SK-N-SH (cell line): Measurements from ENCODE around the gene SRBD1. TPM values are rescaled to one million over a fixed set of nuclear protein-coding genes. Genes with fewer than 3 reads are reported as not detected.

Experiments used
- CTCF ChIA-PET: fragments of 300-600, 350-600 bp; formaldehyde crosslinking; extraction: SDS; loops from one replicate; lab custom pipeline; 2021; lab: Yijun Ruan, JAX
- POLR2A ChIA-PET: fragments of 350-600 bp; sonication (Branson Sonifier 250); formaldehyde crosslinking; extraction: SDS; loops from one replicate; lab custom pipeline; 2020; ENCODE audit warnings: antibody characterized with exemption, inconsistent platforms; lab: Yijun Ruan, JAX
- DNase-seq: peaks from one replicate; pipeline ENCODE4 v3.0.0; 2012
- H2AFZ ChIP-seq: fragments of 200-600 bp; sonication (generic); 2 replicates; pipeline ENCODE4 v1.8.1; 2016; ENCODE audit warnings: antibody characterized with exemption, mild to moderate bottlenecking, low read depth
- H3F3A ChIP-seq: fragments of 200-600 bp; sonication (generic); replicated peaks from 2 replicates; pipeline ENCODE3; 2016; ENCODE audit warnings: antibody characterized with exemption, mild to moderate bottlenecking; ENCODE audit not compliant: insufficient read depth
- H3K27ac ChIP-seq, 2 experiments: fragments of 200-500 bp in 1 of 2; fragments of 200-600 bp in 1 of 2; sonication (Bioruptor generic) in 1 of 2; sonication (generic), shearing (Covaris generic) in 1 of 2; 2 replicates each; pipeline versions ENCODE4 v1.5.1 to v1.6.1; 2014 to 2016; ENCODE audit warnings: low read depth in 2 of 2, inconsistent platforms in 1 of 2, low read length in 1 of 2, mild to moderate bottlenecking in 1 of 2, mixed read lengths in 1 of 2
- H3K27me3 ChIP-seq: fragments of 200-600 bp; sonication (generic), shearing (Covaris generic); 2 replicates; pipeline ENCODE4 v1.6.1; 2016; ENCODE audit warnings: mixed run types; ENCODE audit not compliant: insufficient read depth
- H3K36me3 ChIP-seq, 2 experiments: fragments of 200-500 bp in 1 of 2; fragments of 200-600 bp in 1 of 2; sonication (Bioruptor generic) in 1 of 2; sonication (generic) in 1 of 2; replicated peaks in 1 of 2; 2 replicates each; pipeline versions ENCODE3 to v1.5.1; 2014 to 2016; ENCODE audit warnings: low read length in 1 of 2, mild to moderate bottlenecking in 1 of 2; ENCODE audit not compliant: insufficient read depth in 2 of 2, control insufficient read depth in 1 of 2
- H3K4me1 ChIP-seq, 2 experiments: fragments of 200-500 bp in 1 of 2; fragments of 200-600 bp in 1 of 2; sonication (Bioruptor generic) in 1 of 2; sonication (generic), shearing (Covaris generic) in 1 of 2; 2 replicates each; pipeline versions ENCODE4 v1.5.1 to v1.6.1; 2014 to 2016; ENCODE audit warnings: low read depth in 1 of 2, low read length in 1 of 2, mixed run types in 1 of 2; ENCODE audit not compliant: insufficient read depth in 2 of 2, control insufficient read depth in 1 of 2
- H3K4me2 ChIP-seq: fragments of 200-600 bp; sonication (generic), shearing (Covaris generic); 2 replicates; pipeline ENCODE4 v1.6.1; 2017; ENCODE audit warnings: mixed run types
- H3K4me3 ChIP-seq, 2 experiments: fragments of 200-500 bp in 1 of 2; fragments of 200-600 bp in 1 of 2; sonication (Bioruptor generic) in 1 of 2; sonication (generic), shearing (Covaris generic) in 1 of 2; 2 replicates each; pipeline versions ENCODE4 v1.5.1 to v1.8.1; 2014 to 2016; ENCODE audit warnings: low read depth in 2 of 2, inconsistent platforms in 1 of 2, low read length in 1 of 2, mild to moderate bottlenecking in 1 of 2, mixed read lengths in 1 of 2, moderate library complexity in 1 of 2
- H3K79me2 ChIP-seq: fragments of 200-600 bp; sonication (generic); 2 replicates; pipeline ENCODE4 v1.8.1; 2017; ENCODE audit warnings: mild to moderate bottlenecking; ENCODE audit not compliant: insufficient read depth
- H3K9ac ChIP-seq: fragments of 200-600 bp; sonication (generic); 2 replicates; pipeline ENCODE4 v1.6.1; 2017; ENCODE audit warnings: mixed run types
- H3K9me2 ChIP-seq: fragments of 200-600 bp; sonication (generic); 2 replicates; pipeline ENCODE4 v1.6.1; 2017; ENCODE audit warnings: mixed run types
- H3K9me3 ChIP-seq: fragments of 200-600 bp; sonication (generic); 2 replicates; pipeline ENCODE4 v1.6.1; 2017; ENCODE audit warnings: mixed run types, mild to moderate bottlenecking, moderate library complexity
- H4K20me1 ChIP-seq: fragments of 200-600 bp; sonication (generic); 2 replicates; pipeline ENCODE4 v1.6.1; 2017; ENCODE audit warnings: mild to moderate bottlenecking, mixed run types; ENCODE audit not compliant: insufficient read depth
- EP300 ChIP-seq, 2 experiments: IDR thresholded peaks; 2 replicates each; pipeline versions ENCODE4 v1.4.0 to v1.6.1; 2012; ENCODE audit warnings: borderline replicate concordance in 1 of 2, low read depth in 1 of 2, low read length in 1 of 2
- EZH2phosphoT487 ChIP-seq: fragments of 200-600 bp; sonication (generic); IDR thresholded peaks from 2 replicates; pipeline ENCODE4 v1.6.1; 2017; ENCODE audit warnings: low read depth, mixed run types, mild to moderate bottlenecking, antibody characterized with exemption, moderate library complexity, borderline replicate concordance
- FOXM1 ChIP-seq: IDR thresholded peaks from 2 replicates; pipeline ENCODE4 v1.4.0; 2012; ENCODE audit warnings: low read depth, mild to moderate bottlenecking
- GABPA ChIP-seq: IDR thresholded peaks from 2 replicates; pipeline ENCODE4 v1.4.0; 2012; ENCODE audit warnings: low read depth, mild to moderate bottlenecking
- GATA2 ChIP-seq: sonication (generic); formaldehyde crosslinking; IDR thresholded peaks from 2 replicates; pipeline ENCODE4 v1.5.0; 2020; ENCODE audit warnings: mild to moderate bottlenecking, missing genetic modification reagents
- JUND ChIP-seq: IDR thresholded peaks from 2 replicates; pipeline ENCODE4 v1.4.0; 2012
- MEF2A ChIP-seq: IDR thresholded peaks from 2 replicates; pipeline ENCODE4 v1.4.0; 2012; ENCODE audit warnings: low read depth, borderline replicate concordance
- NFIC ChIP-seq: IDR thresholded peaks from 2 replicates; pipeline ENCODE4 v1.4.0; 2012; ENCODE audit warnings: borderline replicate concordance
- PBX3 ChIP-seq: IDR thresholded peaks from 2 replicates; pipeline ENCODE4; 2012
- POLR2AphosphoS5 ChIP-seq: IDR thresholded peaks from 2 replicates; pipeline ENCODE4 v1.6.1; 2012; ENCODE audit warnings: low read depth, low read length
- REST ChIP-seq: IDR thresholded peaks from 2 replicates; pipeline ENCODE4 v1.6.1; 2012; ENCODE audit warnings: mild to moderate bottlenecking, low read depth, low read length, moderate library complexity
- RFX5 ChIP-seq: IDR thresholded peaks from 2 replicates; pipeline ENCODE4 v1.6.1; 2012; ENCODE audit warnings: mild to moderate bottlenecking, improper control_type of control experiment, low read length
- SIN3A ChIP-seq: IDR thresholded peaks from 2 replicates; pipeline ENCODE4 v1.6.1; 2012; ENCODE audit warnings: low read depth, mild to moderate bottlenecking, low read length, moderate library complexity, borderline replicate concordance
- SMC3 ChIP-seq: IDR thresholded peaks from 2 replicates; pipeline ENCODE4 v1.6.1; 2012; ENCODE audit warnings: low read depth, low read length, improper control_type of control experiment
- TAF1 ChIP-seq: IDR thresholded peaks from 2 replicates; pipeline ENCODE4 v1.6.1; 2012; ENCODE audit warnings: low read depth, mild to moderate bottlenecking, low read length, moderate library complexity, borderline replicate concordance
- YY1 ChIP-seq: IDR thresholded peaks from 2 replicates; pipeline ENCODE4 v1.4.0; 2012; ENCODE audit warnings: low read depth, mild to moderate bottlenecking
- WGBS: methylation state at CpG from one replicate; pipeline ENCODE4 v1.1.6; 2017; ENCODE audit warnings: low lambda C conversion rate; 5-methylcytosine and 5-hydroxymethylcytosine counted together
- polyA plus RNA-seq, 3 experiments: library from polyadenylated mRNA; depleted of rRNA; stranded (reverse); fragments of >200 nt; gene quantifications; 2 replicates each; pipeline ENCODE4 v1.2.3, GENCODE V29; 2012
- TF ChIP-seq, protein P1 (sequence below): fragments of 150-350 bp; IDR thresholded peaks from 2 replicates; pipeline ENCODE4 v1.6.1; 2017; ENCODE audit warnings: antibody characterized with exemption, low read length, low read depth, borderline replicate concordance
- TF ChIP-seq, protein P2 (sequence below): IDR thresholded peaks from 2 replicates; pipeline ENCODE4 v1.4.0; 2012; ENCODE audit warnings: low read depth, borderline replicate concordance
- TF ChIP-seq, protein P3 (sequence below): fragments of 150-350 bp; IDR thresholded peaks from 2 replicates; pipeline ENCODE4 v1.6.1; 2016; ENCODE audit warnings: mild to moderate bottlenecking, low read depth, low read length

The SRBD1 gene
- polyA plus RNA-seq, 1 of the 3 experiments (the other 2 are of a cell fraction) = 3.2 TPM

DNA sequence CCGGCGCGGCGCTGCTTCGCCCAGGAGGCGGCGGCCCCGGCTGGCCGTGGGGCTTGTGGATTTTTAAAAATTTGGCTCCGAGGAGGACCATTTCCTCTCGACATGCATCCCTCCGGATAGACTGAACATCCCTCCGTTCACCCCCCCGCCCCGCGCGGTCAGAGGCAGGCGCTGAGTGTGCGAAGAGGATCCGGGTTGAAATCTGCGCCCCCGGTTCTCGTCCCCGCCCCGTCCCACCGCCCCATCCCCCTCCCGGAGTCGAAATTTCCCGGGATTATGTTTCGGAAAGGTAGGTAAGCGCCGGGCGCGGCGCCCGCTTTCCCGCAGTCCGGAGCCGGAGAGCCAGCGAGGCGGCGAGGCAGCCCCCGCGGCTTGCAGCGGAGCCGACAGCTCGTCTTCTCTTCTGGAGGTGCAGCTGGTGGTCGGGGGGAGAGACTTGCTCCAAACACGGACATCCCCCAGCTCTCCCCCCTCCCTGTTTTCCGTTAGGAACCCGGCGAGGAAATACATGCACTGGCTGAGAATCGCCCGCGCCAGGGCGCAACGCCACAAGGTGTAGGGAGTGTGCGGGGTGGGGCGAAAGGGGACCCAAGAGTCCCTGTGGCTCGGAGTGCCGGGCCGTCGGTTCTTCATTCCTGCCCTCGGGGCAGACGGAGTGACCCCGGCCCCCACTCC is 40.5 kb upstream of the SRBD1 start, which contains the start of gene PRKCE (continued):
- TF ChIP-seq, protein P1, sequence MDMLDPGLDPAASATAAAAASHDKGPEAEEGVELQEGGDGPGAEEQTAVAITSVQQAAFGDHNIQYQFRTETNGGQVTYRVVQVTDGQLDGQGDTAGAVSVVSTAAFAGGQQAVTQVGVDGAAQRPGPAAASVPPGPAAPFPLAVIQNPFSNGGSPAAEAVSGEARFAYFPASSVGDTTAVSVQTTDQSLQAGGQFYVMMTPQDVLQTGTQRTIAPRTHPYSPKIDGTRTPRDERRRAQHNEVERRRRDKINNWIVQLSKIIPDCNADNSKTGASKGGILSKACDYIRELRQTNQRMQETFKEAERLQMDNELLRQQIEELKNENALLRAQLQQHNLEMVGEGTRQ = no peak
- TF ChIP-seq SIN3A (no peak), GABPA (peak; percentile 60; the same call in 1 of the 2 replicates), REST (no peak), NFIC (no peak), EZH2phosphoT487 (no peak), FOXM1 (no peak)
- TF ChIP-seq, protein P2, sequence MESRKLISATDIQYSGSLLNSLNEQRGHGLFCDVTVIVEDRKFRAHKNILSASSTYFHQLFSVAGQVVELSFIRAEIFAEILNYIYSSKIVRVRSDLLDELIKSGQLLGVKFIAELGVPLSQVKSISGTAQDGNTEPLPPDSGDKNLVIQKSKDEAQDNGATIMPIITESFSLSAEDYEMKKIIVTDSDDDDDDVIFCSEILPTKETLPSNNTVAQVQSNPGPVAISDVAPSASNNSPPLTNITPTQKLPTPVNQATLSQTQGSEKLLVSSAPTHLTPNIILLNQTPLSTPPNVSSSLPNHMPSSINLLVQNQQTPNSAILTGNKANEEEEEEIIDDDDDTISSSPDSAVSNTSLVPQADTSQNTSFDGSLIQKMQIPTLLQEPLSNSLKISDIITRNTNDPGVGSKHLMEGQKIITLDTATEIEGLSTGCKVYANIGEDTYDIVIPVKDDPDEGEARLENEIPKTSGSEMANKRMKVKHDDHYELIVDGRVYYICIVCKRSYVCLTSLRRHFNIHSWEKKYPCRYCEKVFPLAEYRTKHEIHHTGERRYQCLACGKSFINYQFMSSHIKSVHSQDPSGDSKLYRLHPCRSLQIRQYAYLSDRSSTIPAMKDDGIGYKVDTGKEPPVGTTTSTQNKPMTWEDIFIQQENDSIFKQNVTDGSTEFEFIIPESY = no peak
- TF ChIP-seq, all 33 proteins: peak for 5

DNA sequence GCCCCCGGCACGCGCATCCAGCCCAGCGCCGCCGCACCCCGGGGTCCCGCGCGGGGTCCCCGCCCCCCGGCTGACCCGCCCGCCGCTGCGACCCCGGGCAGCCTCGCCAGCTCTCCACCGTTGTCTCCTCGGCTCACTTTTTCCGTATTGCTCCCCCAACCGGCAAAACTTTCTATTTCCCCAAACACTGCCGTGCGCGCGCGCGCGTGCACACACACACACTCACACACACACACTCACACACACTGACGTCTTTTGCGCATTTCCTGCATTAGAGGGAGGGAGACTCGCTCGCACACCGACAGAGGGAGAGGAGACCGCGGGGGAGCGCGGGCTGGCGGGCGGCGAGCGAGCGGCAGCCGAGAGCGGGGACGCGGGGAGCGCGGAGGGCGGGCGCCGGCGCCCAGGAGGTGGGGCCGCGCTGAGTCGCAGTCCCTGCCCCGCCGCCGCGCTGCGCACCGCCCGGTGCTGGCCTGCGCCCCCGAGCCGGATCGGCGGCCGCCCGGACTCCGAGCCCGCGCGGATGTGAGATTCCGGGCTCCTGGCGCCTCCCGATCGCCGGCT is 39.9 kb upstream of the SRBD1 start:
- Histone ChIP-seq H3F3A (no peaks in the 10 kb centered on the region), H2AFZ (peak overlapping the region; percentile 96), H3K79me2 (peaks cover 37% of the 10 kb centered on the region), H3K4me3 (peak overlapping the region; percentile 87 to 88), H3K27me3 (no peaks in the 10 kb centered on the region), H3K4me2 (peak overlapping the region; percentile 95), H3K36me3 (no peaks in the 10 kb centered on the region), H3K9me3 (no peaks in the 10 kb centered on the region), H3K4me1 (peaks cover 0 to 30% of the 10 kb centered on the region in 2 experiments; a peak in 2 of 4 replicates), H4K20me1 (no peaks in the 10 kb centered on the region), H3K27ac (peak overlapping the region; percentile 81 to 88), H3K9me2 (no peaks in the 10 kb centered on the region), H3K9ac (peak overlapping the region; percentile 81)
- ChIA-PET POLR2A (interaction anchor here (0.6 to 1.1 kb wide), 7 partner anchors 12 to 277 kb away, joined by 3 to 4 read pairs (median 3); no protein-coding TSS in a partner anchor), CTCF (interaction anchor here (0.6 to 4.9 kb wide), 37 partner anchors 11 to 298 kb away, joined by 3 to 45 read pairs (median 5); partner anchors contain the start of gene SRBD1)
- WGBS = under 1% methylated on average over 26 of the region's 79 CpGs
- DNase-seq = peak; percentile 96
- peak; percentile 39 to 51; a peak in 3 of 4 replicates for TF ChIP-seq EP300 (IDR thresholded peaks at IDR 0.05; ENCODE audit: borderline replicate concordance in 1 of 2, low read depth in 1 of 2, low read length in 1 of 2)
- TF ChIP-seq MEF2A = no peak
- TF ChIP-seq RFX5 = 0 out of 2 replicates have a peak, but pooled peaks have one; percentile 52
- peak; percentile 72; the same call in 1 of the 2 replicates for TF ChIP-seq POLR2AphosphoS5
- TF ChIP-seq JUND = no peak
- no peak; the same call in 1 of the 2 replicates for TF ChIP-seq GATA2 (CRISPR knock-in tag)
- TF ChIP-seq, protein P3, sequence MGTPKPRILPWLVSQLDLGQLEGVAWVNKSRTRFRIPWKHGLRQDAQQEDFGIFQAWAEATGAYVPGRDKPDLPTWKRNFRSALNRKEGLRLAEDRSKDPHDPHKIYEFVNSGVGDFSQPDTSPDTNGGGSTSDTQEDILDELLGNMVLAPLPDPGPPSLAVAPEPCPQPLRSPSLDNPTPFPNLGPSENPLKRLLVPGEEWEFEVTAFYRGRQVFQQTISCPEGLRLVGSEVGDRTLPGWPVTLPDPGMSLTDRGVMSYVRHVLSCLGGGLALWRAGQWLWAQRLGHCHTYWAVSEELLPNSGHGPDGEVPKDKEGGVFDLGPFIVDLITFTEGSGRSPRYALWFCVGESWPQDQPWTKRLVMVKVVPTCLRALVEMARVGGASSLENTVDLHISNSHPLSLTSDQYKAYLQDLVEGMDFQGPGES = no peak
- TF ChIP-seq SMC3 = peak; percentile 52
- peak; percentile 28; the same call in 1 of the 2 replicates for TF ChIP-seq PBX3
- TF ChIP-seq, protein P1 = no peak
- TF ChIP-seq TAF1 = peak; percentile 86
- peak; percentile 68 for TF ChIP-seq GABPA
- TF ChIP-seq YY1 = no peak; the same call in 1 of the 2 replicates
